ENCODE results near the gene SUGCT. TPM values are rescaled to one million over a fixed set of nuclear protein-coding genes. Genes with fewer than 3 reads are reported as not detected.
"Not testable (repeated sequence)": the region's sequence is repeated elsewhere in the genome, so short reads cannot be mapped to it uniquely, and the experiment has no call there.

Gene SUGCT
- total RNA-seq, 2 experiments from 2014 or later: not detected

GRCh38 chr7:40223451-40224127 lies 88.8 kb downstream of the SUGCT start:
- H3K4me3 Mint-ChIP-seq: no peak overlapping the region
- H3K27me3 Mint-ChIP-seq: no peaks in the 10 kb centered on the region
- no peaks in the 10 kb centered on the region for H3K9me3 Mint-ChIP-seq
- no peaks in the 10 kb centered on the region for H3K36me3 Mint-ChIP-seq (ENCODE audit: low read depth)
- DNase-seq: no peak
- ChIA-PET CTCF (interaction anchor here (1.2 kb wide), 1 partner anchor 9 kb away, joined by 4 read pairs; no protein-coding TSS in a partner anchor), POLR2A (no interaction called here)
- no peaks in the 10 kb centered on the region for H3K4me1 Mint-ChIP-seq
- no peak overlapping the region for H3K27ac Mint-ChIP-seq

- no peak for DNase-seq
- Mint-ChIP-seq H3K4me1 (peaks cover 4% of the 10 kb centered on the region), H3K27me3 (no peaks in the 10 kb centered on the region), H3K4me3 (no peak overlapping the region), H3K9me3 (no peaks in the 10 kb centered on the region), H3K27ac (no peak overlapping the region), H3K36me3 (ENCODE audit: low read depth) (no peaks in the 10 kb centered on the region)
- ChIA-PET CTCF (no interaction called here), POLR2A (no interaction called here)
These were observed 95.3 kb downstream of the SUGCT start for GRCh38 chr7:40230101-40230500.

GRCh38 chr7:40231796-40232195 lies 97.0 kb downstream of the SUGCT start:
- Mint-ChIP-seq H3K27me3 (no peaks in the 10 kb centered on the region), H3K36me3 (ENCODE audit: low read depth) (no peaks in the 10 kb centered on the region), H3K4me1 (peaks cover 4% of the 10 kb centered on the region), H3K27ac (no peak overlapping the region), H3K4me3 (no peak overlapping the region), H3K9me3 (no peaks in the 10 kb centered on the region)
- DNase-seq: no peak
- ChIA-PET POLR2A (no interaction called here), CTCF (interaction anchor here (1.5 to 1.7 kb wide), 4 partner anchors 8 to 99 kb away, joined by 4 to 5 read pairs (median 4); partner anchors contain the start of genes MPLKIP and SUGCT)

GRCh38 chr7:40232242-40232893 lies 97.6 kb downstream of the SUGCT start:
- H3K27me3 Mint-ChIP-seq: no peaks in the 10 kb centered on the region
- H3K36me3 Mint-ChIP-seq (ENCODE audit: low read depth): no peaks in the 10 kb centered on the region
- peaks cover 4% of the 10 kb centered on the region for H3K4me1 Mint-ChIP-seq
- DNase-seq: no peak
- no peaks in the 10 kb centered on the region for H3K9me3 Mint-ChIP-seq
- POLR2A ChIA-PET: no interaction called here
- CTCF ChIA-PET: interaction anchor here (0.6 to 1.7 kb wide), 8 partner anchors 8 to 1500 kb away, joined by 3 to 5 read pairs (median 4); partner anchors contain the start of genes MPLKIP and SUGCT
- no peak overlapping the region for H3K4me3 Mint-ChIP-seq
- no peak overlapping the region for H3K27ac Mint-ChIP-seq

- Mint-ChIP-seq H3K36me3 (ENCODE audit: low read depth) (no peaks in the 10 kb centered on the region), H3K27ac (no peak overlapping the region), H3K4me1 (peaks cover 4% of the 10 kb centered on the region), H3K4me3 (no peak overlapping the region), H3K27me3 (no peaks in the 10 kb centered on the region), H3K9me3 (no peaks in the 10 kb centered on the region)
- no peak for DNase-seq
- CTCF ChIA-PET: no interaction called here
- POLR2A ChIA-PET: no interaction called here
These were observed 99.2 kb downstream of the SUGCT start for GRCh38 chr7:40234046-40234445.

GRCh38 chr7:40234666-40235065 lies 99.9 kb downstream of the SUGCT start:
- no peaks in the 10 kb centered on the region for H3K9me3 Mint-ChIP-seq
- H3K27me3 Mint-ChIP-seq: no peaks in the 10 kb centered on the region
- no peaks in the 10 kb centered on the region for H3K36me3 Mint-ChIP-seq (ENCODE audit: low read depth)
- CTCF ChIA-PET: no interaction called here
- POLR2A ChIA-PET: no interaction called here
- H3K4me3 Mint-ChIP-seq: no peak overlapping the region
- no peak overlapping the region for H3K27ac Mint-ChIP-seq
- no peak for DNase-seq
- peaks cover 4% of the 10 kb centered on the region for H3K4me1 Mint-ChIP-seq

- ChIA-PET POLR2A (no interaction called here), CTCF (no interaction called here)
- H3K27ac Mint-ChIP-seq: no peak overlapping the region
- no peaks in the 10 kb centered on the region for H3K36me3 Mint-ChIP-seq (ENCODE audit: low read depth)
- no peak for DNase-seq
- no peaks in the 10 kb centered on the region for H3K9me3 Mint-ChIP-seq
- peaks cover 4% of the 10 kb centered on the region for H3K4me1 Mint-ChIP-seq
- H3K27me3 Mint-ChIP-seq: no peaks in the 10 kb centered on the region
- H3K4me3 Mint-ChIP-seq: no peak overlapping the region
These were observed 102.9 kb downstream of the SUGCT start for GRCh38 chr7:40237731-40238130.

- Mint-ChIP-seq H3K9me3 (no peaks in the 10 kb centered on the region), H3K36me3 (ENCODE audit: low read depth) (no peaks in the 10 kb centered on the region), H3K27ac (no peak overlapping the region), H3K27me3 (no peaks in the 10 kb centered on the region), H3K4me3 (no peak overlapping the region), H3K4me1 (no peaks in the 10 kb centered on the region)
- CTCF ChIA-PET: no interaction called here
- DNase-seq: no peak
- POLR2A ChIA-PET: no interaction called here
These were observed 105.0 kb downstream of the SUGCT start for GRCh38 chr7:40239755-40240303.

- DNase-seq: no peak
- Mint-ChIP-seq H3K36me3 (ENCODE audit: low read depth) (no peaks in the 10 kb centered on the region), H3K27me3 (no peaks in the 10 kb centered on the region), H3K4me3 (no peak overlapping the region), H3K4me1 (no peaks in the 10 kb centered on the region), H3K27ac (no peak overlapping the region), H3K9me3 (no peaks in the 10 kb centered on the region)
- POLR2A ChIA-PET: no interaction called here
- CTCF ChIA-PET: no interaction called here
These were observed 108.3 kb downstream of the SUGCT start for GRCh38 chr7:40243076-40243475.

- Mint-ChIP-seq H3K36me3 (ENCODE audit: low read depth) (no peaks in the 10 kb centered on the region), H3K27ac (no peak overlapping the region)
These were observed 109.4 kb downstream of the SUGCT start for GRCh38 chr7:40244226-40244625.

GRCh38 chr7:40248681-40249080 lies 113.9 kb downstream of the SUGCT start:
- ChIA-PET POLR2A (no interaction called here), CTCF (no interaction called here)
- no peaks in the 10 kb centered on the region for H3K27me3 Mint-ChIP-seq
- no peaks in the 10 kb centered on the region for H3K9me3 Mint-ChIP-seq
- no peak overlapping the region for H3K4me3 Mint-ChIP-seq
- H3K36me3 Mint-ChIP-seq (ENCODE audit: low read depth): no peaks in the 10 kb centered on the region
- H3K27ac Mint-ChIP-seq: no peak overlapping the region
- no peaks in the 10 kb centered on the region for H3K4me1 Mint-ChIP-seq
- DNase-seq: no peak

More at GRCh38 chr7:40244226-40244625, 109.4 kb downstream of the SUGCT start:
- DNase-seq: no peak
- Mint-ChIP-seq H3K27me3 (no peaks in the 10 kb centered on the region), H3K4me1 (no peaks in the 10 kb centered on the region), H3K4me3 (no peak overlapping the region), H3K9me3 (no peaks in the 10 kb centered on the region)
- ChIA-PET POLR2A (no interaction called here), CTCF (no interaction called here)

- H3K9me3 Mint-ChIP-seq; H3K27me3 Mint-ChIP-seq; H3K4me1 Mint-ChIP-seq; H3K27ac Mint-ChIP-seq; H3K4me3 Mint-ChIP-seq; DNase-seq; H3K36me3 Mint-ChIP-seq (ENCODE audit: low read depth); POLR2A ChIA-PET: not testable (repeated sequence)
- CTCF ChIA-PET: interaction anchor here (0.5 kb wide), 1 partner anchor 1660 kb away, joined by 3 read pairs; no protein-coding TSS in a partner anchor
These were observed 118.6 kb downstream of the SUGCT start for GRCh38 chr7:40253444-40253843.

GRCh38 chr7:40263752-40264390 lies 129.1 kb downstream of the SUGCT start:
- H3K27me3 Mint-ChIP-seq: no peaks in the 10 kb centered on the region
- no peak overlapping the region for H3K27ac Mint-ChIP-seq
- DNase-seq: no peak
- H3K4me3 Mint-ChIP-seq: no peak overlapping the region
- ChIA-PET CTCF (no interaction called here), POLR2A (no interaction called here)
- H3K9me3 Mint-ChIP-seq: no peaks in the 10 kb centered on the region
- H3K4me1 Mint-ChIP-seq: no peaks in the 10 kb centered on the region
- H3K36me3 Mint-ChIP-seq (ENCODE audit: low read depth): no peaks in the 10 kb centered on the region

Measured in activated CD4-positive, alpha-beta memory T cell treated with anti-CD3 and anti-CD28 coated beads, Interleukin-2, amount 10 ng/mL, durations not matched to agents 7 days and 5 days (primary cell).